ENCODE data around the gene MTPN. TPM values are rescaled to one million over a fixed set of nuclear protein-coding genes. Genes with fewer than 3 reads are reported as not detected.

Gene MTPN
- total and polyA plus RNA-seq, 10 of the 15 experiments (the other 5 are each of a cell fraction or from before 2014, with no cell fraction given), result 38.7 to 146 (median 85.4) TPM

- TF ChIP-seq E2F4 (IDR thresholded peaks at IDR 0.05; ENCODE audit: low read depth, low read length), result 0 out of 2 replicates have a peak, but pooled peaks have one; percentile 22
- TF ChIP-seq SMAD5 (IDR thresholded peaks at IDR 0.05; ENCODE audit: low read depth), result peak; percentile 77
- TF ChIP-seq RCOR1 (conservative IDR thresholded peaks at IDR 0.05; ENCODE audit: low read depth, low read length), result 0 out of 2 replicates have a peak, but pooled peaks have one; percentile 47
- peak; percentile 68 for TF ChIP-seq ZNF687 (IDR thresholded peaks at IDR 0.05)
- peak; percentile 42; the same call in 1 of the 2 replicates for TF ChIP-seq MLLT1 (IDR thresholded peaks at IDR 0.05)
- peak; percentile 22; the same call in 1 of the 2 replicates for TF ChIP-seq PKNOX1 (IDR thresholded peaks at IDR 0.05)
- TF ChIP-seq MTA2 (IDR thresholded peaks at IDR 0.05; ENCODE audit: low read depth), result peak; percentile 65
- peak; percentile 64 for TF ChIP-seq E2F8 (IDR thresholded peaks at IDR 0.05; ENCODE audit: low read depth, partially characterized antibody)
- TF ChIP-seq NR2C1 (IDR thresholded peaks at IDR 0.05), result peak; percentile 96
- no peak for TF ChIP-seq RELA (IDR thresholded peaks at IDR 0.05; ENCODE audit: borderline replicate concordance, partially characterized antibody)
- TF ChIP-seq ELK1 (IDR thresholded peaks at IDR 0.05; ENCODE audit: low read depth, low read length), result peak; percentile 68
- peak; percentile 45; the same call in 1 of the 2 replicates for TF ChIP-seq NRF1 (conservative IDR thresholded peaks at IDR 0.05; ENCODE audit: low read depth, low read length)
- no peak for TF ChIP-seq TAF1 (IDR thresholded peaks at IDR 0.05; ENCODE audit: borderline replicate concordance, low read depth, low read length)
- TF ChIP-seq CBX5 (IDR thresholded peaks at IDR 0.05; ENCODE audit: low read depth), result peak; percentile 80; the same call in 1 of the 2 replicates
- peak; percentile 75; the same call in 1 of the 2 replicates for TF ChIP-seq ZNF207 (IDR thresholded peaks at IDR 0.05; ENCODE audit: borderline replicate concordance)
- TF ChIP-seq SREBF2 (IDR thresholded peaks at IDR 0.05; ENCODE audit: low read length), result no peak
- no peak for TF ChIP-seq YBX1 (IDR thresholded peaks at IDR 0.05)
Measured at GRCh38 chr7:135977007-135977741, at the start of gene MTPN (continued).

All from GM12878 (cell line).